Brain pericyte (primary cell): ENCODE data around the gene CFAP61.

ENCODE experiments used
- DNase-seq: peaks from one replicate; pipeline ENCODE4 v3.0.0-alpha.2; 2012; ENCODE audit warnings: low read depth, low spot score

Gene CFAP61

GRCh38 chr20:20273286-20273685, 221.0 kb downstream of the CFAP61 start:
- no peak for DNase-seq

- no peak for DNase-seq
Observed at GRCh38 chr20:20274821-20275220, 222.5 kb downstream of the CFAP61 start.

GRCh38 chr20:20275636-20276035, 223.3 kb downstream of the CFAP61 start:
- no peak for DNase-seq

- no peak for DNase-seq
Observed at GRCh38 chr20:20276811-20277530, 224.6 kb downstream of the CFAP61 start.

DNA sequence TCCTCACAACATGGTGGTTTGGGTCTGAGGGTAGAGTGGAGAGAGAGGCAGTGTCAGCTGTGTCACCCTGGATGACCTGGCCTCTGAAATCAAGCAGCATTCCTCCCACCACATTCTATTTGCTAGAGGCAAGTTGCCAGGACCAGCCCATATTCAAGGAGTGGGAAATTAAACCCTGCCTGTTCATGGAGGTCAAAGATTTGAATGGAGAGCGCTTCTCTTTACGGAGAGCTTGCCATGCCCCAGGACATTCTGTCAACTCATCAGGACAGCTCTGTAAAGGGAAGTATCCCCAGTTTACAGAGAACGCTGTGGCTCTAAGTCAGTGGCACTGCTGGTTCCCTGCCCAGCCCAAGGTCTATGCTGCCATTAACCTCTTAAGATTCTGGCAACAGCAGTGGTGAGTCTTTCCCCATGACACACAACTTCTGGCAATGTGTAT, 225.6 kb downstream of the CFAP61 start:
- no peak for DNase-seq

DNA sequence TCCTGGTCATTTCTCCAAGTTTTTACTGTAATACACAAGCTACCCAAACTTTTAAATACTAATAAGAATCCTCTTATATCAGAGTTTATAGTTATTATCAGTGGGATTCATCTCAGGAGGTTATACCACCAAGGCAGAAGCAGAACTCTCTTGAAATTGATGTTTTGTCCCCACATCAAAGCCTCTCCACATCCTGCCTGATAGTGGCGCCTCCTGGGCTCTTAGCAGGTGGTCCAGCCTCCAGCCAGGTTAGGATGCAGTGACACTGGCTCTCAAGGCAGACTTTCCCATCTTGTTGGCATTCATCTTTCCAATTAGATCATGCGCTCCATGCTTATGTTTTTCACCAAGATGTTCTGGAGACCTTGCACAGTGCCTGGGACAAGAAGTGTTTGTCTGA, 233.7 kb downstream of the CFAP61 start:
- DNase-seq, result no peak

GRCh38 chr20:20289331-20289730, 237.0 kb downstream of the CFAP61 start:
- DNase-seq, result no peak

- DNase-seq, result no peak
Observed at GRCh38 chr20:20292472-20292871, 240.1 kb downstream of the CFAP61 start.

- DNase-seq, result no peak
Observed at GRCh38 chr20:20293141-20293540, 240.8 kb downstream of the CFAP61 start.

GRCh38 chr20:20293691-20294385, 241.5 kb downstream of the CFAP61 start:
- DNase-seq, result no peak

- DNase-seq, result no peak
Observed at GRCh38 chr20:20295621-20296498, 243.5 kb downstream of the CFAP61 start.

DNA sequence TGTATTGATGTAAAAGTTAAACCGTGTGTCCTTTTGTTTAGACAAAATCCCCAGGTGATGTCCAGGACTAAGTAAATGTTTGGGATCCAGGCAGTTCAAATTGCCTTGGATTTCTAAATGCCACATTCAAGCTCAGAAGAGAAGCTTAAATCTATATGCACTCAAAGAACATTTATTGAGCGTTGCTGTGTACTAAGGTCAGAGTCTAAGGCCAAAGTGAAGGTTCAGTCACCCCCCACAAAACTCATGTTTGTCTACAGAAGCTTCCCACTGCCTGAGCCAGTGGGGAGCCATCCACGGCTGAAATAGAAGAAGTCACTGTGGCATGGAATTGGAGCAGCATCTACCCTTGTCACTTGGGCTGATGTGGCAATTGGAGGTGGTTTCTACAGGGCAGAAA, 244.8 kb downstream of the CFAP61 start:
- no peak for DNase-seq

GRCh38 chr20:20297752-20298151, 245.4 kb downstream of the CFAP61 start:
- DNase-seq, result no peak

GRCh38 chr20:20299904-20300303, 247.6 kb downstream of the CFAP61 start:
- no peak for DNase-seq

DNA sequence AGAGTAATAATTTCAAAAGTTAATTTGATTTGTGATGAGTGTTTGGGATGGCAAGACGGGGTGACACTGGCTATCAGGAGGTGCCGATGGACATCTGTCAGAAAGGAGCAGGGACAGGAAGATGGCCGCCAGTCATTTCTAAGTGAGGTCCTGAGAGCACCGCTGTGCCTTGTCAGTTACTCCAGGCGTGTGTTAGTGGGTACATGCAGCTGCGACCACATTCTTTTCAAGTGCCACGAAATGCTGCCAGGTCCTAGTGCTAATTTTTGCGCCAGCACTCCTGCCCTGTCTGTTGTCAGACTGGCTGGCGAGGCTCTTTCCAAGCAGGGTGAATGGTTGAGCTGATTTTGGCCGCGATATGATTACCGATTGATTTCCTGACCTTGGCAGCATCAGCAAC, 251.0 kb downstream of the CFAP61 start:
- no peak for DNase-seq

DNA sequence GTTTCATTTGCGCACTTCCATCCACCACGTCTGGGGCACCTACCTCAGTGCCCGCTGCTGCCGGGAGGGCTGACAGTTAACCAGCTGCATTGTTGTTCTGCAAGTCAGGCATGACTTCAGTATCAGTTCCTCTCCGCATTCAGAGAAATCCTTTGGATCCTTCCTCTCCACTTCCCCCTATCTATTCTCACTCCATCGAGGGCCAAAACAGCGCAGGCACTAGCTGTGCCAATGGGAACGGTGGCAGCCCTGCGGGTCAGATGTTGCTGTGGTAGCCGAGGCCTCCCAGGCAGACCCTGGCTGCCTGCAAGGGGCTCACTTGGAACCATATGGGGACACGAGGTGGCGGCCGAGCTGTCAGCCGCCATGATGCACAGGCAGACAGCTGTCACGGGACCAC, 251.4 kb downstream of the CFAP61 start:
- DNase-seq, result no peak

- no peak for DNase-seq
Observed at GRCh38 chr20:20304942-20305341, 252.6 kb downstream of the CFAP61 start.

DNA sequence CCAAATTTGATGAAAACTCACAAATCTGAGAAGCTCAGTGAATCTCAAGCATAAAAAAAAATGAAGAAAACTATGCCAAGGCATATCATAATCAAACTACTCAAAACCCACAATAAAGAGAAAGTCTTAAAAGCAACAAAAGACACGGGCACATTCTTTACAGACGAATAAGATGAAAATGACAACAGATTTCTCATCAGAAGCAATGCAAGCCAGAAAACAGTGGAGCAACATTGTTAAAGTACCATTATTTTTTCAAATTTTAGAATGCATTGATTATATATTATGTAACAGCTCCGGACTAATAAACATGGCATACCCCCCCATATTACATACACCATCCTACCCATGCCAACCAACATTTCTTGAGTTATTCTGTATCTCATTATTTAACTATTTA, 260.2 kb downstream of the CFAP61 start:
- DNase-seq, result no peak

- no peak for DNase-seq
Observed at GRCh38 chr20:20317195-20317594, 264.9 kb downstream of the CFAP61 start.

DNA sequence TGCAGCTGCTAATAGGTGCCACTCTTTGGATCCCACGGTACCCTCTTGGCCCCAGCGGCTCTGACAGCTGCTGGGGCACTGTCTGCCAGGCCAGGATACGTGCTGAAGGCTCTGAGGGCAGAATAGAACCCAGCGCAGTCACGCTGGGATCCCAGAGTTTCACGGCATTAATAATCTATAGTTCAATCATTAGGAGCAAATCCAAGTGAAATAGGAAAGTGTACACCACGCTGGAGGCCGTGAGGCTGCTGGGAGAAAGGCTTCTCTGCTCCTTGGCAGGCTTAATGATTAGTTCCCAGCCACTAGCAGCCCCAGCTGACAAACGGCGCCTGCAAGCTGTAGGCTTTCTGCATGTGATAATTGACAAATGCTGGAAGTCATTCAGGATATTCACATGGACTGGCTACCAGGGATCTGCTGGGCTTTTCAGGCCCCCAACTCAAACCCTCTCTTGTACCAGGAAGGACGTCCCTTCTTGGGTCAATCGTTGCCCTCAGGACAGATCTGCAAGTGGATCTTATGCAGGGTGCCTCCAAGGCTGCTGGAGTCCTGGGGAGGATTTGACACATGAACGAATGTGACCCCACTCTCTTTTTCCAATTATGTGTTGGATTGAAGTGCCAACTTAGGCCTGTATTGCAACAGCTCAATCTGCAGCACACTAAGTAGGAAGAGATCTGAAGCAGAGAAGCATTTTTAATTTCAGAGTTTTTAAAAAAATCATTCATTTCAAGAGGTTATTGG, 265.5 kb downstream of the CFAP61 start:
- no peak for DNase-seq

DNA sequence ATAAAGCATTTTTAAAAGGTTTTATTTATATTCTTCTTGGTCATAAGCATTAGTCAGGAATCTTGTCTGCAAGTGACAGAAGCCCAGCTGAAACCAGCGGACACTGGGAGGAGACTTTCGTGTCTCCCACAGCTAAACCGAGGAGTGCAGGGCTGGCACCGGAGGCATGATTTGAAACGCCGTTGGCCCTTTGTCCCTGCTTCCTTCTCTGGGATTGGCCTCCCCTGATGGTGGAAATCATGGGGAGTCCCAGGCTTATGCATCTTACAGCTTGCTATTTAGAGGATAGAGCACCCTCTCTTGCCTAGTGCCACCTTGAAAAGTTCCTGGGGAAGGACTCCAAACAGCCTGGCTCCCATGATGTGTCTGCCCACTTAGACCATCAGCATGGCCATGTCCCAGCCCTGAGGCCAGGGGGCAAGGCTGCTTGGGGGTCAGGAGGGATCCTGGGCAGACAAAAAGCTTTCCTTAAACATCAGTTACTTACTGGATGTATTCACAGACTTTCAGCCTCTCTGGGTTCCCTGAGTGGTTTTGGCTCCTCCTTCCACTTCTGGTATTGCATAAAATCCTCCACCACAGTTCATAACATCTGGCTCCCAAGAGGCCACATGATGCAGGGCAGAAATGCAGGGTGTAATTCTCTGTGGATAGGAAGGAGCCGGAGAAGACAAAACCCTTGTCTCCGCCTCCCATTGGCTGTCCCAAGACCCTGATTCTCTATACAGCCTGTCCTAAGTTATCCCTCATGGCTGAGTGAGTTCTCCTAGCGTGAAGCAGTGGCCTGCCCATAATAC, 266.2 kb downstream of the CFAP61 start:
- DNase-seq, result no peak
